Caco-2 (cell line): ENCODE measurements around the gene MBNL2. TPM values are rescaled to one million over a fixed set of nuclear protein-coding genes. Genes with fewer than 3 reads are reported as not detected.

Experiments
- BruUV-seq: library from RNA; stranded (reverse); fragments of 400-500 nt; replicated peaks from 2 replicates; lab custom pipeline; 2021; lab: Mats Ljungman, UMichigan
- CTCF ChIA-PET: fragments of 300-600 bp; sonication (Branson Sonifier 250); formaldehyde crosslinking; loops from one replicate; lab custom pipeline; 2022; ENCODE audit warnings: antibody characterized with exemption; lab: Charles Lee
- POLR2A ChIA-PET: fragments of 300-600 bp; sonication (Branson Sonifier 250); formaldehyde crosslinking; loops from one replicate; lab custom pipeline; 2022; ENCODE audit warnings: antibody characterized with exemption; lab: Charles Lee
- DNase-seq, 2 experiments: peaks; one replicate each; pipeline versions ENCODE4 v3.0.0 to v3.0.0-alpha.2; 2020 to 2022
- H3K27me3 ChIP-seq: replicated peaks from 2 replicates; pipeline ENCODE4 v1.6.0; 2011; ENCODE audit warnings: low read length; ENCODE audit not compliant: control insufficient read depth, insufficient read depth
- H3K36me3 ChIP-seq: 2 replicates; pipeline ENCODE4 v1.5.1; 2011; ENCODE audit warnings: low read length; ENCODE audit not compliant: control insufficient read depth, insufficient read depth
- H3K4me1 ChIP-seq: fragments of 250-450 bp; sonication (Bioruptor Pico); 2 replicates; pipeline ENCODE4 v1.5.1; 2020; ENCODE audit warnings: mild to moderate bottlenecking
- H3K4me3 ChIP-seq: 2 replicates; pipeline ENCODE4 v1.5.1; 2011; ENCODE audit warnings: low read depth, mild to moderate bottlenecking, control low read depth, low read length
- H3K9me3 ChIP-seq: fragments of 250-450 bp; sonication (Bioruptor Pico); 2 replicates; pipeline ENCODE4 v1.5.1; 2020; ENCODE audit warnings: mild to moderate bottlenecking, moderate library complexity
- H3K27ac Mint-ChIP-seq: one replicate; pipeline ENCODE4 v1.8.0; 2022; ENCODE audit warnings: mixed read lengths; ENCODE audit not compliant: unreplicated experiment
- H3K27me3 Mint-ChIP-seq: one replicate; pipeline ENCODE4 v1.8.0; 2022; ENCODE audit warnings: mixed read lengths; ENCODE audit not compliant: insufficient read depth, unreplicated experiment
- H3K36me3 Mint-ChIP-seq: one replicate; pipeline ENCODE4 v1.8.0; 2022; ENCODE audit warnings: mild to moderate bottlenecking, mixed read lengths; ENCODE audit not compliant: insufficient read depth, unreplicated experiment
- H3K4me1 Mint-ChIP-seq: one replicate; pipeline ENCODE4 v1.8.0; 2022; ENCODE audit warnings: low read depth, mixed read lengths; ENCODE audit not compliant: unreplicated experiment
- H3K4me3 Mint-ChIP-seq: one replicate; pipeline ENCODE4 v1.8.0; 2022; ENCODE audit warnings: mild to moderate bottlenecking, moderate library complexity, mixed read lengths; ENCODE audit not compliant: unreplicated experiment
- H3K9me3 Mint-ChIP-seq: one replicate; pipeline ENCODE4 v1.8.0; 2022; ENCODE audit warnings: mixed read lengths; ENCODE audit not compliant: unreplicated experiment
- intact Hi-C: fragments of 100-400 bp; cut with micrococcal nuclease; formaldehyde crosslinking; loops from one replicate; pipeline ENCODE4 v1.10.0; 2022; ENCODE audit not compliant: unreplicated experiment
- total RNA-seq: library from RNA; stranded (reverse); gene quantifications from 2 replicates; pipeline ENCODE4 v1.2.3, GENCODE V29; 2022
- TF ChIP-seq, protein P1 (sequence below), 2 experiments: fragments of 200-600 bp in 1 of 2; IDR thresholded peaks; 1 replicate in 1 of 2; 2 replicates in 1 of 2; pipeline versions ENCODE4 v1.5.1 to v1.8.0; 2011 to 2022; ENCODE audit warnings: antibody characterized with exemption in 1 of 2, control low read depth in 1 of 2, inconsistent platforms in 1 of 2, low read depth in 1 of 2, low read length in 1 of 2, mild to moderate bottlenecking in 1 of 2, moderate library complexity in 1 of 2; ENCODE audit not compliant: insufficient read depth in 1 of 2, severe bottlenecking in 1 of 2, unreplicated experiment in 1 of 2

Gene MBNL2
- total RNA-seq, 1 experiment from 2014 or later: 41.6 TPM

DNA sequence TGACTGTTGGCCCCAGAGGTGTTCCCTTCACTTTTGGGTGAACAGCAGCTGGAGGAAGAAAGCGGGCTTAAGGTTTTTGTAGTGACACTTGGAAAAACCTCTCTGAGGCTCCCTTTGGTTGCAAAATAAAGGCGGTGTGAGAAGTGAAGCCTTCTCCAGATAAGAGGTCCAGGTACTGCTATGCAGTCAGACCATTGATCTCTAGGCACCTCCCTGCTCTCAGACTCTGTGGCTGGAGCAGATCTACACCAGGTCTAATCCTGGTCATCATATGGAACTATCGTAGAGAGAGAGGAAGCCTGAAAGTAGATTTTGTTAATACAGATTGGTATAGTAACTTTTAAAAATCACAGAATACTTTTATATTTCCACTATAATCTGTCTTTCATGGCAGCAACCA lies 47.5 kb downstream of the MBNL2 start:
- no peaks in the 10 kb centered on the region for H3K9me3 ChIP-seq
- intact Hi-C loops: no loop called here
- H3K9me3 Mint-ChIP-seq: no peaks in the 10 kb centered on the region
- peaks cover 49% of the 10 kb centered on the region for H3K4me1 ChIP-seq
- no peak for DNase-seq
- no peak overlapping the region for H3K4me3 ChIP-seq
- H3K27me3 Mint-ChIP-seq: no peaks in the 10 kb centered on the region
- ChIA-PET CTCF (no interaction called here), POLR2A (no interaction called here)
- TF ChIP-seq, protein P1, sequence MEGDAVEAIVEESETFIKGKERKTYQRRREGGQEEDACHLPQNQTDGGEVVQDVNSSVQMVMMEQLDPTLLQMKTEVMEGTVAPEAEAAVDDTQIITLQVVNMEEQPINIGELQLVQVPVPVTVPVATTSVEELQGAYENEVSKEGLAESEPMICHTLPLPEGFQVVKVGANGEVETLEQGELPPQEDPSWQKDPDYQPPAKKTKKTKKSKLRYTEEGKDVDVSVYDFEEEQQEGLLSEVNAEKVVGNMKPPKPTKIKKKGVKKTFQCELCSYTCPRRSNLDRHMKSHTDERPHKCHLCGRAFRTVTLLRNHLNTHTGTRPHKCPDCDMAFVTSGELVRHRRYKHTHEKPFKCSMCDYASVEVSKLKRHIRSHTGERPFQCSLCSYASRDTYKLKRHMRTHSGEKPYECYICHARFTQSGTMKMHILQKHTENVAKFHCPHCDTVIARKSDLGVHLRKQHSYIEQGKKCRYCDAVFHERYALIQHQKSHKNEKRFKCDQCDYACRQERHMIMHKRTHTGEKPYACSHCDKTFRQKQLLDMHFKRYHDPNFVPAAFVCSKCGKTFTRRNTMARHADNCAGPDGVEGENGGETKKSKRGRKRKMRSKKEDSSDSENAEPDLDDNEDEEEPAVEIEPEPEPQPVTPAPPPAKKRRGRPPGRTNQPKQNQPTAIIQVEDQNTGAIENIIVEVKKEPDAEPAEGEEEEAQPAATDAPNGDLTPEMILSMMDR (IDR thresholded peaks at IDR 0.05; ENCODE audit: insufficient read depth in 1 of 2, low read depth in 1 of 2, low read length in 1 of 2, severe bottlenecking in 1 of 2, unreplicated experiment in 1 of 2): no peak
- no peak overlapping the region for H3K4me3 Mint-ChIP-seq
- no peak overlapping the region for H3K27ac Mint-ChIP-seq
- peaks cover 13% of the 10 kb centered on the region for H3K36me3 Mint-ChIP-seq
- H3K36me3 ChIP-seq: no peaks in the 10 kb centered on the region
- peaks cover 18% of the 10 kb centered on the region for H3K4me1 Mint-ChIP-seq
- H3K27me3 ChIP-seq: no peaks in the 10 kb centered on the region
- BruUV-seq: no TSS peak

DNA sequence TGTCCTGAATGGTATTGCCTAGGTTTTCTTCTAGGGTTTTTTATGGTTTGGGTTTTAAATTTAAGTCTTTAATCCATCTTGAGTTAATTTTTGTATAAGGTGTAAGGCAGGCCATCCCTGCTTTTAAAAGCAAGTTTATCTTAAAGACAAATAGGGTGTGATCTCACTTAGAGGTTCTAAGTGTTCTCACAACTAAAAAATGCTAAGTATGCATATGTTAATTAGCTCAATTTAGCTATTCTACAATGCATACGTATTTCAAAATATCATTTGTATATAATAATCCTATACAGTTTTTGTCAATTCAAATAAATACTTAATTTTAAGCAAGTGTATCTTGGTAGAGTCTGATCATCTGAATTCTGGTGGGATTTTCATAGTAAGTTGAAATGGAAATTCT lies 50.4 kb downstream of the MBNL2 start:
- TF ChIP-seq, protein P1 (IDR thresholded peaks at IDR 0.05; ENCODE audit: insufficient read depth in 1 of 2, low read depth in 1 of 2, low read length in 1 of 2, severe bottlenecking in 1 of 2, unreplicated experiment in 1 of 2): no peak
- Histone ChIP-seq H3K9me3 (no peaks in the 10 kb centered on the region), H3K4me3 (no peak overlapping the region), H3K36me3 (peaks cover 2% of the 10 kb centered on the region; the same call in 1 of the 2 replicates), H3K4me1 (peaks cover 68% of the 10 kb centered on the region), H3K27me3 (no peaks in the 10 kb centered on the region)
- no peak for DNase-seq
- intact Hi-C loops: no loop called here
- BruUV-seq: no TSS peak
- ChIA-PET CTCF (no interaction called here), POLR2A (no interaction called here)
- peaks cover 27% of the 10 kb centered on the region for H3K36me3 Mint-ChIP-seq
- H3K27ac Mint-ChIP-seq: no peak overlapping the region
- H3K9me3 Mint-ChIP-seq: no peaks in the 10 kb centered on the region
- H3K4me3 Mint-ChIP-seq: no peak overlapping the region
- H3K27me3 Mint-ChIP-seq: no peaks in the 10 kb centered on the region
- peaks cover 31% of the 10 kb centered on the region for H3K4me1 Mint-ChIP-seq

DNA sequence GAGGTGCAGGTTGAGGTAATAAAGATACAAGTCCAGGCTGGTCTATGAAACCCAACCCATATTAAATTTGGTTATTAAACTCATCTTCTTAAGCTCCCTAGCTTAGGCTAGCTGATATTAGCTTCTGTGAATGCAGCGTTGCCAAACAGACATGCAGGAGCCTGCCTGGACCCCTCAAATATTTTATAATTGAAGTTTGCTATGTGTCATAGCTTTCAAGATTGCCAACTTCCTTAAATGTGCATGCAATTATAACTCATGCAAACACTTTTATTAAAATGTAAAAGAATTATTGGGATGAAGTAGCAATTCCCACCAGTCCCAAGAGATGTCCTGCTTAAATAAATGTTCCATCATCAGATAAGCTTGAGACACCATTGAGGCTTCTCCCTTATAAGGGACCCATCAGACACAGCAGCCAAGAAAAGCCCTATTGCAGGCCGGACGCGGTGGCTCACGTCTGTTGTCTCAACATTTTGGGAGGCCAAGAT lies 51.3 kb downstream of the MBNL2 start:
- DNase-seq: no peak
- BruUV-seq: no TSS peak
- TF ChIP-seq, protein P1 (IDR thresholded peaks at IDR 0.05; ENCODE audit: insufficient read depth in 1 of 2, low read depth in 1 of 2, low read length in 1 of 2, severe bottlenecking in 1 of 2, unreplicated experiment in 1 of 2): no peak
- Mint-ChIP-seq H3K36me3 (peaks cover 19% of the 10 kb centered on the region), H3K4me1 (peaks cover 31% of the 10 kb centered on the region), H3K9me3 (no peaks in the 10 kb centered on the region), H3K27me3 (no peaks in the 10 kb centered on the region), H3K27ac (peak overlapping the region; percentile 29), H3K4me3 (no peak overlapping the region)
- H3K4me3 ChIP-seq: no peak overlapping the region
- intact Hi-C loops: no loop called here
- CTCF ChIA-PET: no interaction called here
- H3K4me1 ChIP-seq: peaks cover 66% of the 10 kb centered on the region
- H3K9me3 ChIP-seq: no peaks in the 10 kb centered on the region
- H3K27me3 ChIP-seq: no peaks in the 10 kb centered on the region
- H3K36me3 ChIP-seq: peaks cover 2% of the 10 kb centered on the region; the same call in 1 of the 2 replicates
- POLR2A ChIA-PET: no interaction called here
